ENCODE measurements around the gene MOB4. TPM values are rescaled to one million over a fixed set of nuclear protein-coding genes. Genes with fewer than 3 reads are reported as not detected.

MOB4 gene
- total RNA-seq, 4 donors from 2014 or later = 20.3 to 27.3 (median 23.6) TPM

DNA sequence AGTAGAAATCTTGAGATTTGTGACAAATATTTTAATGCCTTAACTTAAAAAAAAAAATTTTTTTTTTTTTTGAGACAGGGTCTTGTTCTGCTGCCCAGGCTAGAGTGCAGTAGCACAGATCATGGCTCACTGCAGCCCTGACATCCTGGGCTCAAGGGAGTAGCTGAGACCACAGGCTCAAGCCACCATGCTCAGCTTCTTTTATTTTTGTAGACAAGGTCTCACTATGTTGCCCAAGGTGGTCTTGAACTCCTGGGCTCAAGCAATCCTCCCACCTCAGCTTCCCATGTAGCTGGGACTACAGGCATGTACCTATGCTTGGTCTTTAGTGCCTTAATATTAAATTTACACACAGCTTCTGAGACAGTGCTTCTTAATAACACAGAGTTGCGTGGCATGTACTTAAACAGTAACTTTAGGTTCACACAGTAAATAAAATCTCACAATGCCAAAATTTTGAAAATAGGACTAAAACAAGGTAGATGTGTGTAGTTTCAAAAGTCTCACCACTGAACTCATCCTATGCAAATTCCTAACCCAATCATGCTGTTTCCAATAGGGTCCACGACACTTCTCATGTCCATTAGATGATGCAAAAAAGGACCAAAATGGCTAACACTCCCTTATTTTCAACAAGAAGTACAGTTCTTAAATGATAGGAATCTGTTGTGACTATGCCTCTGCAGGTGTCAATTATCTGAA is 20.3 kb upstream of the MOB4 start:
- ATAC-seq (ENCODE audit: low FRiP score) (no peak), DNase-seq (ENCODE audit: low spot score) (no peak)
- TF ChIP-seq, protein P1, sequence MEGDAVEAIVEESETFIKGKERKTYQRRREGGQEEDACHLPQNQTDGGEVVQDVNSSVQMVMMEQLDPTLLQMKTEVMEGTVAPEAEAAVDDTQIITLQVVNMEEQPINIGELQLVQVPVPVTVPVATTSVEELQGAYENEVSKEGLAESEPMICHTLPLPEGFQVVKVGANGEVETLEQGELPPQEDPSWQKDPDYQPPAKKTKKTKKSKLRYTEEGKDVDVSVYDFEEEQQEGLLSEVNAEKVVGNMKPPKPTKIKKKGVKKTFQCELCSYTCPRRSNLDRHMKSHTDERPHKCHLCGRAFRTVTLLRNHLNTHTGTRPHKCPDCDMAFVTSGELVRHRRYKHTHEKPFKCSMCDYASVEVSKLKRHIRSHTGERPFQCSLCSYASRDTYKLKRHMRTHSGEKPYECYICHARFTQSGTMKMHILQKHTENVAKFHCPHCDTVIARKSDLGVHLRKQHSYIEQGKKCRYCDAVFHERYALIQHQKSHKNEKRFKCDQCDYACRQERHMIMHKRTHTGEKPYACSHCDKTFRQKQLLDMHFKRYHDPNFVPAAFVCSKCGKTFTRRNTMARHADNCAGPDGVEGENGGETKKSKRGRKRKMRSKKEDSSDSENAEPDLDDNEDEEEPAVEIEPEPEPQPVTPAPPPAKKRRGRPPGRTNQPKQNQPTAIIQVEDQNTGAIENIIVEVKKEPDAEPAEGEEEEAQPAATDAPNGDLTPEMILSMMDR (IDR thresholded peaks at IDR 0.05) = no peak

DNA sequence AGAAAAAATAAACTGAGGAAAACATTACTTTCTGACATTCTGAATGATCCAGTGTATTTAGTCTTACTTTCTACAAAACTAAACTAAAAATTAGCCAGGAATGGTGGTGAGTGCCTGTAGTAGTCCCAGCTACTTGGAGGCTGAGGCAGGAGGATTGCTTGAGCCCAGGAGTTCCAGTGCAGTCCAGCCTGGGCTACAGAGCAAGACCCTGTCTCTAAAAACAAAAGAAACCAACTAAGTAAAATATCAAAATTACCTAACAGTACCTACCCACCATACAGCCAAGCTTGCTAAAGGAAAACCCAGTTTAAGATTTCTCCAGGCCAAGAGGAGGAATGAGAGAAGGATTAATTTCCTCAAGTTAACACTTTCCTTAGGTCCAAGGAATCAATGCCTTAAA is 19.2 kb upstream of the MOB4 start:
- TF ChIP-seq, protein P1 (IDR thresholded peaks at IDR 0.05) = no peak
- DNase-seq (ENCODE audit: low spot score) = no peak

DNA sequence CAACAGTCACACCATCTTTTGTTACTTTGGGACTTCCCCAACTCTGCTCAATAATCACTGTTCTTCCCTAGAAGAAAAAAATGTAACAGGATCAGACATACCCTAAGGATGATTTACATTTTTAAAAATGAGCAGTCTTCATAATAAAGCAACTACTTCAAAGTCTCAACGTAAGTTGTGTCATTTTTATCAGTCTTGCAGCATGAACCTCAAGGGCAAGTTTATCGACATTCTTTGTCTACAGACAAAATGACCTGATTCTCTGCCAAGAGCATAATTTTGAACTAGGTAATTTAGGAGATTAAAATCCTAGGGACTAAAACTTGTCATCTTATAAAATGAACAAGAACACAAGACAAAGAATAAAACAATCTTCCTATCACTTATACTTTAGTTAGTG is 18.5 kb upstream of the MOB4 start:
- ATAC-seq (ENCODE audit: low FRiP score) (no peak), DNase-seq (ENCODE audit: low spot score) (no peak)
- TF ChIP-seq, protein P1 (IDR thresholded peaks at IDR 0.05) = no peak

More for the DNA sequence above, 19.2 kb upstream of the MOB4 start:
- no peak for ATAC-seq (ENCODE audit: low FRiP score)

DNA sequence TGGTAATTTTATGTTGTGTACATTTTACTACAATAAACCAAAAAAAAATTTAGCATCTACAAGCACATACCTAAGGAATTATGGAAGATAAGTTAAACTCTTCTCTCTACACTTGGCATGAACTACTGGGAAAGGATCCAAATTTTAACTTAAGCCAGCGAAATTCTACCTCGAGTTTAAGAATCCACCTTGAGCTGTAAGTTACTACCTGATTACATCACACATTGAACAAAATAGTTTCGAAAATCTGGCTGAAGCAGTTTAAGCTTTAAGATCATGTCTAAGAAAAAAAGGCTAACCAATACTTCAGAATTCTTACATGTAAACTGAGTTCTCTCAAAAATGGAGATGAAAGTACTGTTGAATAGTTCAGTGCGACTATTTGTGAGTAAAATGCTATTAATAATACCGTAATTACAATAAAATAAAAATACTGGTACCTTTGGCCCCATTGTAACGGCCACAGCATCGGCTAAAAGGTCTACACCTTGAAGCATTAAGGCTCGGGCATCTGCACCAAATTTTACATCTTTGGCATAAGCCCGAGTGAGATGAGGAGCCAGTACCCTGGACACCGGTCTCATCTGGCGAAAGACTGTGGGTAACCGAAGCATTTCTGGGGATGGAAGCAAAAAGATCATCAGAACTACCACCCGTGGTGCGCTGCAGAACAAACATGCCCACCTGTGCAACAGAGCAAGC is 17.5 kb upstream of the MOB4 start:
- TF ChIP-seq, protein P1 (IDR thresholded peaks at IDR 0.05) = no peak
- ATAC-seq (ENCODE audit: low FRiP score) (no peak), DNase-seq (ENCODE audit: low spot score) (no peak)

GRCh38 chr2:197498937-197499593 is 16.8 kb upstream of the MOB4 start:
- peak; percentile 20 for ATAC-seq (ENCODE audit: low FRiP score)
- DNase-seq (ENCODE audit: low spot score) = no peak
- TF ChIP-seq, protein P1 (IDR thresholded peaks at IDR 0.05) = no peak

DNA sequence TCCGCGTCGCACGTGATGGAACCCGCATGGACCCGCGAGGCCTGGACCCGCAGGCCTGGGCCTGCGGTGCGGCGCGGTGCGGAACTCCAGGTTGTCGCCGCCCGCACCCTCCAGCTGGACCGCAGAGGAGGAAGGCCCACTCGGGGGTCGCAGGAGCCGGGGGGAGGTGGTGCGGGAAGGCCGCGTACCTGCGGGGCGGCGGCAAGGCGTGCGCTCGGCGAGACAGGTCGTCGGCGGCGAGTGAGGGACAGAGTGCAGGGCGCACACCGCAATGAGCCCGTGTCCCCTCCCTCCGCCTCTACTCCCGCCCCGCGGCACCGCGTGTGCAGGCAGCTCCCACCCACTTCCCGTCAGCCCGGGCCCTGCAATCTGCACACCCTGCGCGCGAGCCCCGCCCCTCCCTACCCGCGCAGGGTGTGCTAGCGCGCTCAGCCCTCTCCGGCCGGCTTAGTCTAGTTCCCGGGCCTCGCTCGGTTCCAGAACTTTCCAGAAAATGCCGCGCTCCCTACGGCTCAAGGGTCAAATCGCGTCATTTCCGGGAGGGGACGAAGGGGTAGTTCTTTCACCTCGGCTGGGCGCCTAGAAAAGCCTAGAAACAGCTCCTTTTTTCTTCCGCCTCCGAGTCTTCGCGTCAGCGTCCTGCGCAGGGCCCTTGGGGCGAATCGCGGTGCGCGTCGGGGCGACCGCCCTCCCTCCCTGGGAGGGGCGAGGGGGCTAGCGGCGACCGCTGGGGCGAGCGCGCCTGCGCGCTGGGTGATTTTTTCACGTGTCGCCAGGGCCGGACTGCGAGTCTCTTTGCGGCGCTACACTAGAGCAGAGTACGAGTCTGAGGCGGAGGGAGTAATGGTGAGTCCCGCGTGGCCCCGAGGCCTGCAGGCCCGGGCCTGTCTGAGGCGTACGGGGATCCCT is 16.0 kb upstream of the MOB4 start, which contains the start of the genes HSPD1 and HSPE1:
HSPD1 (minus strand) TSS at position 247 of the 909 bp plus-strand sequence. CDS start 992 bp downstream, outside the sequence.
HSPE1 (plus strand) TSS at position 786 of the 909 bp plus-strand sequence; CDS start at position 844, 58 bp downstream.
- DNase-seq (ENCODE audit: low spot score) (peak; percentile 96), ATAC-seq (ENCODE audit: low FRiP score) (peak; percentile 99)
- TF ChIP-seq, protein P1 (IDR thresholded peaks at IDR 0.05) = no peak
